ENCODE data around the gene SUN2. TPM values are rescaled to one million over a fixed set of nuclear protein-coding genes. Genes with fewer than 3 reads are reported as not detected.
A peak's percentile ranks its signal among the peaks of the same experiment; 100 is the strongest.

Gene SUN2
- total and polyA plus RNA-seq, 2 of the 13 experiments (the other 11 are each of a cell fraction or from before 2014, with no cell fraction given) = 45.6 to 56.6 TPM

DNA sequence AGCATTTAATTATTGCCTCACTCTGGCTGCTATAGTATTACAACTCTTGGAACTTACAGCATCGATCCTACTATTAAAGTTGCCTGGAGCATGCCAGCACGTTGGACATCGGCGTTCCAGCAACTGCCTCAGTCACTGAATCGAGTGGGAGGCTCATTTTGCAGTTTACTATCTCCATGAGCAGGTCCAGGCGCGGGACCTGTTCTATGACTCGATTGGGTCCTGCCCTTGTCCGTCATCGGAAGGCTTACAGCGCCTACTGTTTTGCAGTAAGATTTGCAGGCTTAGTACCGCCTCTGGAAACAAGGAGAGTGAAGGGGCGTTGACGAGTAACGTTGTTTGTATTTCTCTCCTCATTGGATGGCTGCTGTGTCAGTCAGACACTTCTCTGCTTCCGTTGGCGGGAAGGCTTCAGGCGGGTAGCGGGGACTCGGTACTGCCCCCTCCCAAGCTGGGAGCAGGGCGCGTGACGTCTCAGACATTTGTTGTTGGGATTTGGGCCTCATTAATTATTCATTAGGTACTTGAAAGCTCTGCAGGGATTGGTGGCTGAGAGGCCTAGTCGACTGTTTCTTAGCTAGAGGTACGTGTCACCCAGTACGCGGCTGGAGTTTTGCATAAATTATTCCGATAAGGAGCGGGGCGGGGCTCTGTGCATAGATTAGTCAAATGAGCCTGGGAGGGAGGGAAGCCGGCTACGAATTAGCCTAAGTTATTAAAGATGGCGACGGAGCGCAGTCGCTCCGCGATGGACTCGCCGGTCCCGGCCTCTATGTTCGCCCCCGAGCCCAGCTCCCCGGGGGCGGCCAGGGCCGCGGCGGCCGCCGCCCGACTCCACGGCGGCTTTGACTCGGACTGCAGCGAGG lies 50.3 kb downstream of the SUN2 start, which contains the start of gene GTPBP1 (continued):
- TF ChIP-seq, protein P1, sequence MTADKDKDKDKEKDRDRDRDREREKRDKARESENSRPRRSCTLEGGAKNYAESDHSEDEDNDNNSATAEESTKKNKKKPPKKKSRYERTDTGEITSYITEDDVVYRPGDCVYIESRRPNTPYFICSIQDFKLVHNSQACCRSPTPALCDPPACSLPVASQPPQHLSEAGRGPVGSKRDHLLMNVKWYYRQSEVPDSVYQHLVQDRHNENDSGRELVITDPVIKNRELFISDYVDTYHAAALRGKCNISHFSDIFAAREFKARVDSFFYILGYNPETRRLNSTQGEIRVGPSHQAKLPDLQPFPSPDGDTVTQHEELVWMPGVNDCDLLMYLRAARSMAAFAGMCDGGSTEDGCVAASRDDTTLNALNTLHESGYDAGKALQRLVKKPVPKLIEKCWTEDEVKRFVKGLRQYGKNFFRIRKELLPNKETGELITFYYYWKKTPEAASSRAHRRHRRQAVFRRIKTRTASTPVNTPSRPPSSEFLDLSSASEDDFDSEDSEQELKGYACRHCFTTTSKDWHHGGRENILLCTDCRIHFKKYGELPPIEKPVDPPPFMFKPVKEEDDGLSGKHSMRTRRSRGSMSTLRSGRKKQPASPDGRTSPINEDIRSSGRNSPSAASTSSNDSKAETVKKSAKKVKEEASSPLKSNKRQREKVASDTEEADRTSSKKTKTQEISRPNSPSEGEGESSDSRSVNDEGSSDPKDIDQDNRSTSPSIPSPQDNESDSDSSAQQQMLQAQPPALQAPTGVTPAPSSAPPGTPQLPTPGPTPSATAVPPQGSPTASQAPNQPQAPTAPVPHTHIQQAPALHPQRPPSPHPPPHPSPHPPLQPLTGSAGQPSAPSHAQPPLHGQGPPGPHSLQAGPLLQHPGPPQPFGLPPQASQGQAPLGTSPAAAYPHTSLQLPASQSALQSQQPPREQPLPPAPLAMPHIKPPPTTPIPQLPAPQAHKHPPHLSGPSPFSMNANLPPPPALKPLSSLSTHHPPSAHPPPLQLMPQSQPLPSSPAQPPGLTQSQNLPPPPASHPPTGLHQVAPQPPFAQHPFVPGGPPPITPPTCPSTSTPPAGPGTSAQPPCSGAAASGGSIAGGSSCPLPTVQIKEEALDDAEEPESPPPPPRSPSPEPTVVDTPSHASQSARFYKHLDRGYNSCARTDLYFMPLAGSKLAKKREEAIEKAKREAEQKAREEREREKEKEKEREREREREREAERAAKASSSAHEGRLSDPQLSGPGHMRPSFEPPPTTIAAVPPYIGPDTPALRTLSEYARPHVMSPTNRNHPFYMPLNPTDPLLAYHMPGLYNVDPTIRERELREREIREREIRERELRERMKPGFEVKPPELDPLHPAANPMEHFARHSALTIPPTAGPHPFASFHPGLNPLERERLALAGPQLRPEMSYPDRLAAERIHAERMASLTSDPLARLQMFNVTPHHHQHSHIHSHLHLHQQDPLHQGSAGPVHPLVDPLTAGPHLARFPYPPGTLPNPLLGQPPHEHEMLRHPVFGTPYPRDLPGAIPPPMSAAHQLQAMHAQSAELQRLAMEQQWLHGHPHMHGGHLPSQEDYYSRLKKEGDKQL (CRISPR knock-in tag; IDR thresholded peaks at IDR 0.05; ENCODE audit: low read depth) = no peak
- TF ChIP-seq ZNF24 (IDR thresholded peaks at IDR 0.05) (no peak), ZNF329 (CRISPR knock-in tag; IDR thresholded peaks at IDR 0.05; ENCODE audit: low read depth) (no peak), ZFY (CRISPR knock-in tag; IDR thresholded peaks at IDR 0.05) (no peak), ATF4 (CRISPR knock-in tag; IDR thresholded peaks at IDR 0.05) (no peak), SP1 (IDR thresholded peaks at IDR 0.05) (no peak), SP1 (CRISPR knock-in tag; IDR thresholded peaks at IDR 0.05) (peak; percentile 81), CENPX (CRISPR knock-in tag; IDR thresholded peaks at IDR 0.05) (no peak), ZNF704 (CRISPR knock-in tag; IDR thresholded peaks at IDR 0.05; ENCODE audit: borderline replicate concordance) (0 out of 2 replicates have a peak, but pooled peaks have one; percentile 6), ZNF264 (CRISPR knock-in tag; IDR thresholded peaks at IDR 0.05) (no peak), MEIS2 (CRISPR knock-in tag; IDR thresholded peaks at IDR 0.05) (no peak), ZSCAN21 (CRISPR knock-in tag; IDR thresholded peaks at IDR 0.05; ENCODE audit: borderline replicate concordance) (no peak; the same call in 1 of the 2 replicates), SP4 (CRISPR knock-in tag; IDR thresholded peaks at IDR 0.05) (peak; percentile 61), ZSCAN22 (CRISPR knock-in tag; IDR thresholded peaks at IDR 0.05) (no peak), CBFB (CRISPR knock-in tag; IDR thresholded peaks at IDR 0.05) (no peak; the same call in 1 of the 2 replicates), RFXAP (CRISPR knock-in tag; IDR thresholded peaks at IDR 0.05; ENCODE audit: borderline replicate concordance) (peak; percentile 94), MYNN (CRISPR knock-in tag; IDR thresholded peaks at IDR 0.05; ENCODE audit: low read depth) (no peak), GLMP (CRISPR knock-in tag; IDR thresholded peaks at IDR 0.05; ENCODE audit: borderline replicate concordance) (no peak), ZNF251 (CRISPR knock-in tag; IDR thresholded peaks at IDR 0.05) (no peak), POGZ (CRISPR knock-in tag; IDR thresholded peaks at IDR 0.05) (peak; percentile 28; the same call in 1 of the 2 replicates), SRF (IDR thresholded peaks at IDR 0.05; ENCODE audit: low read depth, low read length) (peak; percentile 64; the same call in 1 of the 2 replicates), SYNCRIP (IDR thresholded peaks at IDR 0.05; ENCODE audit: insufficient read depth, low read depth, low read length) (no peak)

Measured in HepG2 (cell line).